ENCODE measurements around the gene GRID1. TPM values are rescaled to one million over a fixed set of nuclear protein-coding genes. Genes with fewer than 3 reads are reported as not detected.
"Not testable (repeated sequence)": the region's sequence is repeated elsewhere in the genome, so short reads cannot be mapped to it uniquely, and the experiment has no call there.

The GRID1 gene
- total RNA-seq, 2 donors from 2014 or later, result 4.4 to 5.6 TPM

DNA sequence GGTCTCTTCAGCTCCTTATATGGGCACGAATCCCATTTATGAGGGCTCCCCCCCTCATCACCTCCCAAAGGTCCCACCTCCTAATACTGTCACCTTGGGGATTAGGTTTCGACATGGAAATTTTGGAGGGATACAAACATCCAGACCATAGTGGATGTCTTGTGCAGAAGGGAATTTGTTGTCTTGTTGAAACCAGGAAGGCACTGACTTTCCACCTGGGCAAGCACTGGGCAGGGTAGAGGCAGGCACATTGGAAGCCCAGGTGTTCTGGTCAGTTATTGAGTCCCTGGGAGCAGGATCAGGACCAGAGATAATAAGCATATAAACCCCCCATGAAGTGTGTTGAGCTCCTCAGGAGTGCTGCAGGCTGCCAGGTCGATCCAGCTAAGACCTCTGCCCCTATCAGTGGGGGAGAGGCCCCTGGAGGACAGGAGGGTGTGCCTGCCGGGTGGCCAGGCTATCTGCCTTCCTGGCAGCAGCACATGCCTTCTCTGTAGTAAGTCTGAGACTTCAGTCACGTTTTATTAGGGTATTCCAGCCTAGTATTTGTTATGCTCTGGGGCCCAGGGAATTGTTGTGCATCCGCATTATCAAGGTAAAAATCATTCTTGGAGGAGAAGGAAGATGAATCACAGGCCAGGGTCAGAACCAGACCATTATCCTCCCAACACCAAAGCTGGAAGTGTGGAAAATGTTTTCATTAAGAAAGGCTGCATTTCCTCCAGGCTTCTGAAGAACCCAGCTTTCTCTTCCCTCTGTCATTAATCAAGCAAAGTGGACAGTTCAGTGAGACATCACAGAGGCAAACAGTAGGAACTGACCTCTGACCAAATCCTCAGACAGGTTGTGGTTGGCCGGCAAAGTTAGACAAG lies 503.1 kb downstream of the GRID1 start:
- DNase-seq (ENCODE audit: low spot score), result no peak
- intact Hi-C loops (cut with DNase I), result no loop called here

DNA sequence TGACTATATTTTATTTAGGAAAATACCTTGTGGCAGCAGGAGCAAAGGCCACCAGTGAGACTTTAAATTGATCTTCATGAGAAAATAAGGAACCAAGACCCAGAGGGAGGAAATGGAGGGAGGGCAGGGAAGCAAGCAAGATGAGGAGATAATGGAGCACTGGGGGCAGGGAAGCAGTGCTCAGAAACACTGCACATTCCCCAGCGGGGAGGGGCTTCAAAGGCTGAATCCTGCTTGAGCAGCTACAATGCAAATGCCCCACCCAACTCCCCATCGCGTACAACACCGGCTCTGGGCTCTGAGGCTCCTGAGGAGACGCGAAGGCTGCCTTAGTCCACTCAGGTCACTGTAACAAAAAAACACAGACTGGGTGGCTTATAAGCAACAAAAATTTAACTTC lies 503.8 kb downstream of the GRID1 start:
- DNase-seq (ENCODE audit: low spot score), result no peak
- intact Hi-C loops (cut with DNase I), result no loop called here

DNA sequence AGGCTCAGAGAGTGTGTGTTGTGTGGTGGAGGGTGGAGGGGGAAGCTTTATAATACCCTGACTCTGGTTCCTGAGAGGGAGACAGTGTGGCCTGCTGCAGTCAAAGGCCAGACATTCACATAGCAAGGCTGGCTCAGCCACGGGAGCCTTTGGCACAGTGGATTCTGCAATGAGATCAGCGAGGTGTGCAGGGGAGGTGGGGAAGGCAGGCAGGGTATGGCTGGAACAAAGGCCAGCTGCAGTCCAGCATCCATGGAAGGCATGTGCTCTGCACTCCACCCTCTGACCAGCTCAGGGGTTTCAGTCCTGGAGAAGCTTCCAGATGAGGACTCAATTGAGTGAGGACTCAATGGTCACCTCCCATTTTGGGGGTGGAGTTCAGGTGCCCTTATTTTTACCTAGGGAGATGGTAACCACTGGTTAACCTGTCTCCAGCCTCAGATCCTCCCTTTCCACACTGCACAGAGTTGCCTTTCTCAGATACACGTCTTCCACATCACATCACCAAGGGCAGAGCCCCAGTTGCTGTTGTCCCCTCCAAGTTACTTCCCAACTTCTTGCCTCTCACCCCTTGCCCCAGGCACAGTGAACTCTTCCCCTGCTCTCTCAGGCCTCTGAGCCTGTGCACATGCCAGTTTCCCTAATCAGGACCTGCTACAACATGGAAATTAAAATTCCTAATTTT lies 504.9 kb downstream of the GRID1 start:
- DNase-seq (ENCODE audit: low spot score), result no peak
- intact Hi-C loops (cut with DNase I), result no loop called here

DNA sequence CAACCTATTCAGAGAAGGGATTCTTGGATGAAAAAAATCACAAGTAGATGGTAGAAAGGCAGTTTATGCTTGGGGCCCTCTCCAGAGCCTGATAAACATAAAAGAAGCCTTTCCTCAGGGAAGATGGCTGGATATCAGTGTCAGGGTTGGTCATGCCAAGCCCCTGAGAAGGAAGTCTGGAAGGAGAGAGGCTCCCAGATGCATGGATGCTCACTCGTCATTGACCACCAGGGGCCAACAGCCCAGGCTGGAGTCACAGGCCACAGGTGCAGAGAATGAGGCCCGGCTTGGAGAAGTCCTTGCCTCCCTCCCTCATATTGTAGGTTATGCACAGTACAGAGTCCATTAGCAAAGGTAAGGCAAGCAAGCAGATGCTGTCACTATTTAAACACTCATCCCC lies 506.7 kb downstream of the GRID1 start:
- no peak for DNase-seq (ENCODE audit: low spot score)
- intact Hi-C loops (cut with DNase I), result loop anchor here in 1 of 2 donors (10.0 kb wide), 1 partner anchor 1015 kb away; no protein-coding TSS in a partner anchor

DNA sequence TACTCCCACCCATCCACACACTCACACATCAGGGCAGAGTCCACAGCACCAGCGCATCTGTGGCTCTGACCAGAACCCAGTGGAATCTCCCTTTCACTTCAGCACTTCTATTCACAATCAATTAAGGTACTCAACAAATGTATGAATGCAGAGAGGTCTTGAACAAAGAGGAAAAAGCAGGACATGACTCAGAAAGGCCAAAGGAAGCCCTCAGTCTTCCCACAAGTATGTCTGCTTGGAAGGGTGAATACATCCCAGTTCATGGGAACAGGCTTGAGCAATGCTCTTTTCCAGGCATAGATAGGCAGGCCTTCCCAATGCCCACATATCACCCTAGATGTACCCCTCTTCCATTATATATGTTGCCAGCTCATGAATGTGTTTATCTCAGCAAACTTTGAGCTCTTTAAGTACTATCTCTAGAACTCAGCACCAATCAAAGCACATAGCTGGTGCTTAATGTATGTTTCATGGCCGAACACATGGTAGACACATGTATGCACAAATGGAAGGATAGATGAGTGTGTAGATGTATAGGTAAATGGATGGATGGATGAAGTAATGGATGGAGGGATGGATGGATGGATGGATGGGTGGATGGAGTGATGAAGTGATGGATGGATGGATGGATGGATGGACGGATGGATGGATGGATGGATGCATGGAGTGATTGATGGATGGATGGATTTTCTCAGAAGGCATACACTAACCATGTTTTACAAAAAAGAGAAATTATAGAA lies 507.6 kb downstream of the GRID1 start:
- no peak for DNase-seq (ENCODE audit: low spot score)
- intact Hi-C loops (cut with DNase I), result loop anchor here in 1 of 2 donors (10.0 kb wide), 1 partner anchor 1014 kb away; no protein-coding TSS in a partner anchor

DNA sequence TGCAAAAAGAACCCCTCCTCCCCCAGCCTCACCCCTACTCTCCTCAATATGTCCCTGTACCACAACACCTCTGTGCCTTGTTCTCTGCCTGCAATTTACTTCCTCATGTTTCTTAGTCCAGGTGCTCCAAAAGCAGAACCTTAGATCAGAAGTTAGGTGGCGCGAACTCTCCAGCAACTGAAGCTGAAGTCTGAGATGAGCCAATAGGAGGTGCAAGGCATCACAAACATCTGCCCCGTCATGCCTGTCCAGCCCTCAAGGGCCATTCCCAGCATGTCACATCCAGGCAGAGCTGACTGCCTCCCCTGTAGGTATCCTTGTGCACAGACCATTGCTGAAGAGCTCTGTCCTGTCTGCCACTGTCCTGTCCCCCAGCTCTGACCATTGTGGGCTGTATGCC lies 508.8 kb downstream of the GRID1 start:
- no peak for DNase-seq (ENCODE audit: low spot score)
- intact Hi-C loops (cut with DNase I), result loop anchor here in 1 of 2 donors (10.0 kb wide), 1 partner anchor 1013 kb away; no protein-coding TSS in a partner anchor

DNA sequence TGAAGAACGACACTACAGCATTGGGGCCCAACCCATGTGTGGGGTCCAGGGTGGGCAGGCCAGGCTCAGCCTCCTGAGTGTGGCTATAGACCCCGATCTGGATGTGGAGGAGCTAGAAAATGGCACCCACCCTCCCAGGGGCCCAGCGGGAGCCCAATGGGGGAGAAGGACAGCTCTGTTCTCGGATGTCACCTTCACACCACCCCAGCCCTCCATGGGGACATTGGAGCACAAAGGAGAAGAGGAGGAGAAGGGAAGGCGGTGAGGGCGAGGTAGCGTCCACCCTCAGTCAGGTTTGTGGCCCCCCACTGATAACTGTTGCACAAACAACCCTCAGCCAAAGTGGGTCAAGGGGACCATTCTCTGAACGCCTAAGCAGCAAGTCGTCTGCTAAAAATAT lies 509.3 kb downstream of the GRID1 start:
- no peak for DNase-seq (ENCODE audit: low spot score)
- intact Hi-C loops (cut with DNase I), result loop anchor here in 1 of 2 donors (10.0 kb wide), 1 partner anchor 1013 kb away; no protein-coding TSS in a partner anchor

DNA sequence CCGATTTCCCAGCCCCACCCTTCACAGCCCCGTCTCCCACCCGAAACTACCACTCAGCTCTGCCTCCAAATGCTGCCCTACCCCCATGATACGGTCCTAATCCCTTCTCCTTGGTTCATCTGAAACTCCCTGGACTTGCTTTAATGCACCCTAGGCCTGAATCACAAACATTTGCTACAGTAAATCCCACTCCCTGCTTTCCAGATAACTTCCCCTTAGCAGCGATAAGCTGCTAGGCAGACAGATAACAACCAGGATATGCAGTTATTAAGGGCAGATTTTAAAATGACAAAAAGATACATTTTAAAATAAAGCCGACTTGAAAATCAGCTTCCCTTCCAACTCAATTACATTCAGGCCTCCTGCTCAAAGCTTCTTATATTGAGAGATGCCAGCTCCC lies 514.7 kb downstream of the GRID1 start:
- intact Hi-C loops (cut with DNase I), result loop anchor here in 1 of 2 donors (10.0 kb wide), 1 partner anchor 1007 kb away; no protein-coding TSS in a partner anchor
- DNase-seq (ENCODE audit: low spot score), result no peak

DNA sequence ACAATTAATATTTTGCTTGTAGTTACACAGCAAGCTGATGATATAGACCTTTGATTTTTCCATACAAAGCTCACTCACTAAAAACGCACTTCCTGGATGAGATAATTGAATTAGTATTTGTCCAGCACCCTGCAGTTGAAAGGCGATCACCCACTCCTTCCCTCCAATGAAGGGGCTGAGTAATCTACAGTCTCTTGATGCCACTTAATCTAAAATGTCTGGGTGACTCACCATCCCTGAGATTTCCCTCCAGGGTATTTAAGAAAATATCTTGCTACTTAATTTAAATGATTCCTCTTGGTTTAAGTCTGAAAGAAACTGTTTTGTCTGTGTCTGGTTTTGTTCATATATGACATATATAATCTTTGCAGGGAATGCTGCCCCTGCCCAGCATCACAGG lies 515.3 kb downstream of the GRID1 start:
- intact Hi-C loops (cut with DNase I), result loop anchor here in 1 of 2 donors (10.0 kb wide), 1 partner anchor 1007 kb away; no protein-coding TSS in a partner anchor
- DNase-seq (ENCODE audit: low spot score), result no peak

DNA sequence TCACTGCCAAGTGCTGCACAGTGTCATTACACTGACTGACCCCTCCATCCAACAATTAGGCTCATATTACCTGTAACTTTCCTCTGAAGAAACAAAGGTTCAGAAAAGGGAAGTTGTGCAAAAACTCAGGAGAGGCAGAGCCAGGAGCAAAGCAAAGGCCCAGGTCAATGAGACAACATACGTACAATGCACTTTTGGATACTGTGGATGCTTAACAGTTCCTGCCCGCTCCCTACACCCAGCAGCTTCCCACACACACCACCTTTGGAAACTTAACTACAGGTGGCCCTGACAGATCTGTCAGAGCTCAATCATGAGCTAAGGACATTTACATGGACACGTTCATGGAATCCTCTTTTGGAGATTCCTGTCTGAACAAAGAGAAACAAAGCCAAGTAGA lies 515.9 kb downstream of the GRID1 start:
- no peak for DNase-seq (ENCODE audit: low spot score)
- intact Hi-C loops (cut with DNase I), result loop anchor here in 1 of 2 donors (10.0 kb wide), 1 partner anchor 1006 kb away; no protein-coding TSS in a partner anchor

DNA sequence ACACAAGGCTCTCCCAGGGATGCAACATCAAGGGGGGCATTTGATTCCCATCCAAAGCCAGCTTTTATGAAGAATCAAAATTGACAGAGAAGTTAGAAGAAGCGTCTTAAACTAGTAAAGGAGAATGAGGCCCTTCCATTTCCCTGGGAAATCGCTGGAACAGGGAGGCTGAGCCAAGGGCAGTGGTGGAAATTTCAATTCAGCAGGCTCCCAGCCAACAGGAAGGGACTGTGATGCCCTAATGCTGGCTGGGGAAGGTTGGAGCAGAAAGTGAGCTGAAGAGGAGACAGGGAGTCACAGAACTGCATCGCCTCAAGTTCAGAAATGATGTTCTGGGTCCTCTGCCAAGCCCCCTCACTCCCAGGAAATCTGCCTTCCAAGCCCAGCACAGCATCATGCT lies 517.3 kb downstream of the GRID1 start:
- DNase-seq (ENCODE audit: low spot score), result no peak
- intact Hi-C loops (cut with DNase I), result no loop called here

DNA sequence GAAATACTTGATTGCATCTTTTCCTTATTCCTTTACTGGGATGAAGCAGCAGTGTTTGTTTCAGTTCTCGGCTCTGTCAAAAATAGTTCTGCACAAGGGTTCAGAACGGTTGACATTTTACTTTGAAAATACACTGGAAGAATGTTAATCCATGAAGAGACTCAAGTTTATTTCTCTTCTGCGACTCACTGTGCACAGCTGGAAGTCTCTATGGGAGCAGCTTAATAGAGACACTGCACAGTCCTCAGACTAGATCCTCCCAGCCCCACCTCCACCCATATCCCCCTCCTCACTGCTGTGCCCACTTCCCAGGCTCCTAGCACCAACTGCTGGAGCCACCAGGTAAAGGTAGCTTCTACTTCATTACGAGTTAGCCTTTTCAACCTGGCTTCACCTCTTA lies 517.8 kb downstream of the GRID1 start:
- no peak for DNase-seq (ENCODE audit: low spot score)
- intact Hi-C loops (cut with DNase I), result no loop called here

DNA sequence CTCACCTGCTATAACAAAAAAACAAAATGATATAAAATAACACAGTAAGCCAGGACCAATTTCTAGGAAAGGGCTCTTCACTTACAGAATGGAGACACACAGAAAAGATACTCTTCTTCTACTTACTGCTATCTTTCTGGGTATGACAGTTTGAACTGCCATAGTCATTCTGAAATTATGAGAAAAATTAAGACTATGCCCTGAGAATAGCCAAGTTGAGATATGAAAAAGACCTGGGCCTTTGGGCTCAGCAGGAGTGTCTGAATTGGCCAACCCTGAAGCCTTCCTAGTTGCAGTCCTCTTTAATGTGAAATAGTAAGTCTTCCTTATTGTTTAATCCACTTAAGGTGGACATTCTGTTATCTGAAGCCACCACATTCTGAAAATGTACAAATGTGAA lies 519.5 kb downstream of the GRID1 start:
- DNase-seq (ENCODE audit: low spot score), result no peak
- intact Hi-C loops (cut with DNase I), result no loop called here

DNA sequence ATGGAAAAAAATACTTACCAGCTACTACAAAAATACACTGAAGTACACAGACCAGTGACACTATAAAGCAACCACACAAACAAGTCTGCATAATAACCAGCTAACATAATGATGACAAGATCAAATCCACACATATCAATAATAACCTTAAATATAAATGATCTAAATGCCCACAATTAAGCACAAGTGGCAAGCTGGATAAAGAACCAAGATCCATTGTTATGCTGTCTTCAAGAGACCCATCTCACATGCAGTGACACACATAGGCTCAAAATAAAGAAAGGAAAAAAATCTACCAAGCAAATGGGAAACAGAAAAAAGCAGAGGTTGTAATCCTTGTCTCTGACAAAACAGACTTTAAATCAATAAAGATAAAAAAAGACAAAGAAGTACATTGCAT lies 527.9 kb downstream of the GRID1 start:
- intact Hi-C loops (cut with DNase I); DNase-seq (ENCODE audit: low spot score): not testable (repeated sequence)

DNA sequence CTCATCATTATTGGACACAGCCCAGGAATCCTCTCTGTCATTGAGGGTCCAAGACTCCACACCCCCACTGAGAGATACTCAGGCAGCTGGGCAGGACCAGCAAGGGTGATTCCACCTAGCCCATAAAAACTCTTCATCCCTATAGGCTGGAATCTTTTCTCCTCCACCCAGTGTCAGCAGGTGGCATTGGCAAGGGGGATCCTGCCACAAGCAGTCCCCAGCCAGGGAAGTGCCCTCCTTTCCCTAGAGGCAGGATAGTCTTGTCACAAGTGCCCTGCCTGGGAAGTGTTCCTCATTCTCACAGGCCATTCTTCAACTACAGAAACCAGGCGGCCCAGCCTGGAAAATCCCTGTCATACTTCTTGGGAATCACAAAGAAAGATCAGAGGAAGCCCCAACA lies 533.6 kb downstream of the GRID1 start:
- intact Hi-C loops (cut with DNase I), result no loop called here
- no peak for DNase-seq (ENCODE audit: low spot score)

DNA sequence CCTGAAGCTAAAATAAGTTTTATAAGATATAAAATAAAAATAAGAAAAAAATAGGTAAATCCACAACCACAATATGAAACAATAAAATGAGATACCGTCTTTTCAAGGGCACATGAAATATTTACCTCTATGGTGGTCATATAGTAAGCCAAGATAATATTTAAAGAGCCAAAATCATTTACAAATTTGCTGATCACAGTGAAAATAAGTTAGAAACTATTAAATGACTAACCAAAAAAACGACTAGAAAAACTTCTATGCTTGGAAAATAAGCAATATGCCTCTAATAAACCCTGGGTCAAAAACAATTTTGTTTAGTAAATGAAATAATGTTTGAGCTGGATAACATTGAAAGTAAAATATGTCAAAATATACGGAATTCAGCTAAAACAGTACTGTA lies 535.2 kb downstream of the GRID1 start:
- DNase-seq (ENCODE audit: low spot score), result no peak
- intact Hi-C loops (cut with DNase I), result no loop called here

DNA sequence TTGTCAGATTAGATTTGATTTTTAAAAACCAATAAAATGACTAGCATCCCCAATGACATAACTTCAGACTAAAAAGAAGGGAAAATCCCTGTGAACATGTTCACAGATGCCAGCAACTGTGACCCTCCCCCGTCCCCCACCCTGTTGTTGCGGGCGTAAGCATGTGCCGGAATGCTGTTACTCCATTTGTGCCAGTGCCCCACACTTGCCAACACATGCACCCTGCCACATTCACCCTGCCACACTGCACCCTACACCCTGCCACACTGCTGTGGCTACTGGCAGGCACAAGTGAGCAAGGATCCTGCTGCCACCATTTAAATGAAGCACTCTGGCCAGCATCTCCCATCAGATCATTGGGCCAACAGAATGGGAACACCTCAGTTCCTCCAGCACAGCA lies 540.2 kb downstream of the GRID1 start:
- intact Hi-C loops (cut with DNase I), result loop anchor here in 1 of 2 donors (10.0 kb wide), 1 partner anchor 368 kb away; no protein-coding TSS in a partner anchor

DNA sequence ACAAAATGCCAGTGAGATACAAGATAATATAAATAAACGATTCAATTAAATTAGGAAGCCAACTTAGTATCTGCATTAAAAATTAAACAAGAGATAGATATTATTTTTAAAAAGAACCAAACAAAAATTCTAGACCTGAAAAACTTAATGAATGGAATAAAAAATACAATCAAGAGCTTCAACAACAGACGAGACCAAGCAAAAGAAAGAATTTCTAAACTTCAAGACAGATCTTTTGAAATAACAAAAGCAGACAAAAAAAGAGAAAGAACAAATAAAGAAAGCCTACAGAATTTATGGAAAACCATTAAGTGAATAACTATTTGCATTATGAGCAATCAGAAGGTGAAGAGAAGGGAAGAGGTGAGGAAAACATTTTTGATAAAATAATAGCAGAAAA lies 555.2 kb downstream of the GRID1 start:
- no peak for DNase-seq (ENCODE audit: low spot score)
- intact Hi-C loops (cut with DNase I), result no loop called here

More for the DNA sequence above, 540.2 kb downstream of the GRID1 start:
- no peak for DNase-seq (ENCODE audit: low spot score)

DNA sequence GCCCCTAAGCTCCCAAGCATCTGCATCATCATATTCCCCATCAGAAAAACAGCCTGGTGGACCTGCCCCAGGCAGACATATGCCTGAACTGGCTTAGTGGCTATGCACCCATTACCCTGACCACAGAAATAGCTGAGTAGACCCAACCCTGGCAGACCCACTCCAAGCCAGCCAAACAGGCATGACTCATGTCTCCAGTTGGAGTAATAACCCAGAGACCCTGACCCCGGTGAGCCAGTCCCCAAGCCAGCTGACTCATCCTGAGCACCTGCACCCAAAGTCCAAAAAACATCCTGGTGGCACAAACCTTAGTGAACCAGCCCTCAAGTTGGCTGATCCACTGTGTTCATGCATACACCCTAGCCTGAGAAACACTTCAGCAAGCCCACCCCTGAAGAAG lies 555.9 kb downstream of the GRID1 start:
- intact Hi-C loops (cut with DNase I), result no loop called here
- DNase-seq (ENCODE audit: low spot score), result no peak

DNA sequence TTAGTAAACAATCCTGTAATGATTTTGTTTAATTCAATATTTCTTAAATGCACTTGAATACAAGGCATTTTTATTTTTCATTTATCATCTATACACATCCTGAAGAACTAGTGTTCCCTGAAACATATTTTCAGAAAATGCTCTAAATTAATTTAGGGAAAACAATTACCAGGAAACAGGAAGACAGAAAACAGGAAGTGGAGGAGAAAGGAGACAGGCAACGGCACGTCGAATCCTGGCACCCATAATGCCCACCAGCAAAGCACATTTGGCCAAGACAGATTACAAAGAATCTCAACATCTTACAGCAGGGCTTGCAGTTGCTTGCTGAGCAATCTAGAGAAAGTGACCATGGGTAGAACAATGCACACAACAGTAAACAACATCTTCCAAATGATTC lies 571.1 kb downstream of the GRID1 start:
- DNase-seq (ENCODE audit: low spot score), result no peak
- intact Hi-C loops (cut with DNase I), result no loop called here

All from posterior vena cava (tissue), 2 donors.